K562 (cell line): Measurements from ENCODE around the gene IGLON5. TPM values are rescaled to one million over a fixed set of nuclear protein-coding genes. Genes with fewer than 3 reads are reported as not detected.
A peak's percentile ranks its signal among the peaks of the same experiment; 100 is the strongest.

Source experiments
- EP300 ChIP-seq: IDR thresholded peaks from 2 replicates; pipeline ENCODE4 v1.6.1; 2012; ENCODE audit warnings: low read length, improper control_type of control experiment
- NR1H2 ChIP-seq: sonication (generic); formaldehyde crosslinking; IDR thresholded peaks from 2 replicates; pipeline ENCODE4 v1.4.0; 2020; ENCODE audit warnings: mild to moderate bottlenecking, missing genetic modification reagents
- RBBP5 ChIP-seq: fragments of 200-600 bp; sonication (generic); IDR thresholded peaks from 2 replicates; pipeline ENCODE4 v1.6.1; 2012; ENCODE audit warnings: borderline replicate concordance, mild to moderate bottlenecking, low read length, control low read depth, inconsistent platforms; ENCODE audit not compliant: insufficient read depth, poor library complexity, severe bottlenecking
- RBFOX2 ChIP-seq: fragments of 200-400 bp; formaldehyde crosslinking; IDR thresholded peaks from 2 replicates; pipeline ENCODE4 v1.6.1; 2017; ENCODE audit warnings: low read depth, mild to moderate bottlenecking, low read length, moderate library complexity
- RBM17 ChIP-seq: fragments of 200-400 bp; formaldehyde crosslinking; IDR thresholded peaks from 2 replicates; pipeline ENCODE4 v1.6.1; 2017; ENCODE audit warnings: low read depth, mild to moderate bottlenecking, low read length, borderline replicate concordance
- RBM22 ChIP-seq: fragments of 200-400 bp; formaldehyde crosslinking; IDR thresholded peaks from 2 replicates; pipeline ENCODE4 v1.6.1; 2018; ENCODE audit warnings: low read length, low read depth; ENCODE audit not compliant: poor library complexity, severe bottlenecking
- ZFP30 ChIP-seq: fragments of 250-450 bp; sonication (Bioruptor Pico); IDR thresholded peaks from 2 replicates; pipeline ENCODE4 v1.8.0; 2022; ENCODE audit warnings: moderate library complexity, mild to moderate bottlenecking, inconsistent platforms, borderline replicate concordance
- ZNF77 ChIP-seq: fragments of 250-450 bp; sonication (Bioruptor Pico); IDR thresholded peaks from 2 replicates; pipeline ENCODE4 v1.5.0; 2020
- polyA plus RNA-seq, 8 experiments: library from polyadenylated mRNA; depleted of rRNA in 4 of 8; stranded (reverse) in 5 of 8; unstranded in 3 of 8; fragments of >200 nt; fragmentation: Nextera tagmentation in 2 of 8; fragmentation: Illumina TruSeq in 1 of 8; extraction: Ambion mirVana in 2 of 8; extraction: Trizol in 1 of 8; gene quantifications; 2 replicates each; pipeline versions ENCODE4 v1.2.1 to v1.2.3, GENCODE V29; 2011 to 2014; ENCODE audit warnings: inconsistent platforms in 1 of 8, missing spikeins in 1 of 8
- total RNA-seq, 7 experiments: library from RNA; depleted of rRNA in 6 of 7; stranded (reverse); fragments of >200 nt in 6 of 7; fragmentation: Illumina TruSeq in 2 of 7; extraction: Trizol in 2 of 7; gene quantifications; 2 replicates each; pipeline versions ENCODE4 v1.2.1 to v1.2.3, GENCODE V29; 2011 to 2021; ENCODE audit warnings: low replicate concordance in 1 of 7
- TF ChIP-seq, protein P1 (sequence below): fragments of 450-650 bp; IDR thresholded peaks from 2 replicates; pipeline ENCODE4 v1.6.1; 2016; ENCODE audit warnings: low read depth
- TF ChIP-seq, protein P2 (sequence below), 2 experiments: fragments of 450-650 bp; IDR thresholded peaks; 2 replicates each; pipeline ENCODE4 v1.6.1; 2016
- TF ChIP-seq, protein P3 (sequence below): IDR thresholded peaks from 2 replicates; pipeline ENCODE4 v1.6.1; 2012; ENCODE audit warnings: low read depth, low read length, improper control_type of control experiment, borderline replicate concordance
- TF ChIP-seq, protein P4 (sequence below): fragments of 250-450 bp; sonication (Bioruptor Pico); IDR thresholded peaks from 2 replicates; pipeline ENCODE4 v1.5.1; 2021; ENCODE audit warnings: mild to moderate bottlenecking

The IGLON5 gene
- total and polyA plus RNA-seq, 9 of the 15 experiments (the other 6 are each of a cell fraction or from before 2014, with no cell fraction given) = 0.03 to 0.22 (median 0.14) TPM; not detected in 2

DNA sequence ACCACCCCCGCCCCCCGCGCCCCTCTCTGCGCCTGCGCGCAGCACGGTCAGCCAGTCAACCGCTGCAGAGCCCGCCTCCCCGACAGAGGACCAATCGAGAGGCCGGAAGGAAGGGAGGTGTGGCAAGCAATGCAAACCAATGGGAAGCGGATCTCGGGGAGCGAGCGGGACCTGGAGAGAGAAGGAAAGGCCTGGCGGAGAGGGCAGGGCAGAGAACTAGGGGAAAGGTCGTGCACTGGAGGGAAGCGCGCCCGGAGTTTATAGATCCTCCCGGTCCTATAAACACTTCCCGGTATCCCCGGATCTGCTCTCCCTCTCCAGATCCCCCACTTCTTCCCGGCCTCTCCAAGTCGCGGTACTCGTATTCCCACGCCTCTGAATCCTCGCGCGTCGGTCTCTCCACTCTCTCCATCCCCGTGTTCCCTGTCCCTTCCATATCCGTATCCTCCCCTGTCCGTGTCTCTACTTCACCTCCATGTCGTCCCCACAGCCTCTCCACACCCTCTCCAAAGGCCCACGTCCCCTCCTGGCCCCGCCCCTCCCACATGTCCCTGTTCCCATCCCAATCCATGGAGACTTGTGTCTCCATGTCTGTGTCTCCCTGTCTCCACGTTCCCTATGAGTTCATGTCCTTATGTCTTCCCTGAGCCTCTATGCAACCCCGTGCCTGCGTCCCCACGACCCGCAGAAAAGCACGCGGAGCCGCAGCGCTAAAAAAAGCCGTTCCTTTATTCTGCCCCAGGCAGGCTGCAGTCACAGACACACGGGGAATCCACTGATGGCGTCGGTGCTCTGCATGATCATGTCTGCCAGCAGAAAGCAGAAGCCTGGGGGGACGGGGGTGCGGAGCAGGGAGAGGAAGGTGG, 55.2 kb downstream of the IGLON5 start (continued):
- TF ChIP-seq, protein P1, sequence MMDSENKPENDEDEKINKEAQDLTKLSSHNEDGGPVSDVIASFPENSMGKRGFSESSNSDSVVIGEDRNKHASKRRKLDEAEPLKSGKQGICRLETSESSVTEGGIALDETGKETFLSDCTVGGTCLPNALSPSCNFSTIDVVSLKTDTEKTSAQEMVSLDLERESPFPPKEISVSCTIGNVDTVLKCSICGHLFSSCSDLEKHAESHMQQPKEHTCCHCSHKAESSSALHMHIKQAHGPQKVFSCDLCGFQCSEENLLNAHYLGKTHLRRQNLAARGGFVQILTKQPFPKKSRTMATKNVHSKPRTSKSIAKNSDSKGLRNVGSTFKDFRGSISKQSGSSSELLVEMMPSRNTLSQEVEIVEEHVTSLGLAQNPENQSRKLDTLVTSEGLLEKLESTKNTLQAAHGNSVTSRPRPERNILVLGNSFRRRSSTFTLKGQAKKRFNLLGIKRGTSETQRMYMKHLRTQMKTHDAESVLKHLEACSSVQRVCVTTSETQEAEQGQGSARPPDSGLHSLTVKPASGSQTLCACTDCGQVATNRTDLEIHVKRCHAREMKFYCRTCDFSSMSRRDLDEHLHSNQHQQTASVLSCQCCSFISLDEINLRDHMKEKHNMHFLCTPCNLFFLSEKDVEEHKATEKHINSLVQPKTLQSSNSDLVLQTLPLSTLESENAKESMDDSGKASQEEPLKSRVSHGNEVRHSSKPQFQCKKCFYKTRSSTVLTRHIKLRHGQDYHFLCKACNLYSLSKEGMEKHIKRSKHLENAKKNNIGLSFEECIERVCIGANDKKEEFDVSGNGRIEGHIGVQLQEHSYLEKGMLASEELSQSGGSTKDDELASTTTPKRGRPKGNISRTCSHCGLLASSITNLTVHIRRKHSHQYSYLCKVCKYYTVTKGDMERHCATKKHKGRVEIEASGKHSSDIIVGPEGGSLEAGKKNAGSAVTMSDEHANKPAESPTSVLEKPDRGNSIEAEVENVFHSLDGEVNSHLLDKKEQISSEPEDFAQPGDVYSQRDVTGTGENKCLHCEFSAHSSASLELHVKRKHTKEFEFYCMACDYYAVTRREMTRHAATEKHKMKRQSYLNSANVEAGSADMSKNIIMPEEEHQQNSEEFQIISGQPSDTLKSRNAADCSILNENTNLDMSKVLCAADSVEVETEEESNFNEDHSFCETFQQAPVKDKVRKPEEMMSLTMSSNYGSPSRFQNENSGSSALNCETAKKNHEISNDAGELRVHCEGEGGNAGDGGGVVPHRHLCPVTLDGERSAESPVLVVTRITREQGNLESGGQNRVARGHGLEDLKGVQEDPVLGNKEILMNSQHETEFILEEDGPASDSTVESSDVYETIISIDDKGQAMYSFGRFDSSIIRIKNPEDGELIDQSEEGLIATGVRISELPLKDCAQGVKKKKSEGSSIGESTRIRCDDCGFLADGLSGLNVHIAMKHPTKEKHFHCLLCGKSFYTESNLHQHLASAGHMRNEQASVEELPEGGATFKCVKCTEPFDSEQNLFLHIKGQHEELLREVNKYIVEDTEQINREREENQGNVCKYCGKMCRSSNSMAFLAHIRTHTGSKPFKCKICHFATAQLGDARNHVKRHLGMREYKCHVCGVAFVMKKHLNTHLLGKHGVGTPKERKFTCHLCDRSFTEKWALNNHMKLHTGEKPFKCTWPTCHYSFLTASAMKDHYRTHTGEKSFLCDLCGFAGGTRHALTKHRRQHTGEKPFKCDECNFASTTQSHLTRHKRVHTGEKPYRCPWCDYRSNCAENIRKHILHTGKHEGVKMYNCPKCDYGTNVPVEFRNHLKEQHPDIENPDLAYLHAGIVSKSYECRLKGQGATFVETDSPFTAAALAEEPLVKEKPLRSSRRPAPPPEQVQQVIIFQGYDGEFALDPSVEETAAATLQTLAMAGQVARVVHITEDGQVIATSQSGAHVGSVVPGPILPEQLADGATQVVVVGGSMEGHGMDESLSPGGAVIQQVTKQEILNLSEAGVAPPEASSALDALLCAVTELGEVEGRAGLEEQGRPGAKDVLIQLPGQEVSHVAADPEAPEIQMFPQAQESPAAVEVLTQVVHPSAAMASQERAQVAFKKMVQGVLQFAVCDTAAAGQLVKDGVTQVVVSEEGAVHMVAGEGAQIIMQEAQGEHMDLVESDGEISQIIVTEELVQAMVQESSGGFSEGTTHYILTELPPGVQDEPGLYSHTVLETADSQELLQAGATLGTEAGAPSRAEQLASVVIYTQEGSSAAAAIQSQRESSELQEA = peak; percentile 47; the same call in 1 of the 2 replicates
- TF ChIP-seq RBBP5 (peak; percentile 48), NR1H2 (CRISPR knock-in tag) (0 out of 2 replicates have a peak, but pooled peaks have one; percentile 76), ZFP30 (no peak), RBM22 (no peak), ZNF77 (CRISPR knock-in tag) (0 out of 2 replicates have a peak, but pooled peaks have one; percentile 26), EP300 (no peak), RBFOX2 (peak; percentile 80), RBM17 (no peak)
- TF ChIP-seq, protein P2, sequence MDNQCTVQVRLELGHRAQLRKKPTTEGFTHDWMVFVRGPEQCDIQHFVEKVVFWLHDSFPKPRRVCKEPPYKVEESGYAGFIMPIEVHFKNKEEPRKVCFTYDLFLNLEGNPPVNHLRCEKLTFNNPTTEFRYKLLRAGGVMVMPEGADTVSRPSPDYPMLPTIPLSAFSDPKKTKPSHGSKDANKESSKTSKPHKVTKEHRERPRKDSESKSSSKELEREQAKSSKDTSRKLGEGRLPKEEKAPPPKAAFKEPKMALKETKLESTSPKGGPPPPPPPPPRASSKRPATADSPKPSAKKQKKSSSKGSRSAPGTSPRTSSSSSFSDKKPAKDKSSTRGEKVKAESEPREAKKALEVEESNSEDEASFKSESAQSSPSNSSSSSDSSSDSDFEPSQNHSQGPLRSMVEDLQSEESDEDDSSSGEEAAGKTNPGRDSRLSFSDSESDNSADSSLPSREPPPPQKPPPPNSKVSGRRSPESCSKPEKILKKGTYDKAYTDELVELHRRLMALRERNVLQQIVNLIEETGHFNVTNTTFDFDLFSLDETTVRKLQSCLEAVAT (IDR thresholded peaks at IDR 0.05) = peak; percentile 88 to 92
- TF ChIP-seq, protein P3, sequence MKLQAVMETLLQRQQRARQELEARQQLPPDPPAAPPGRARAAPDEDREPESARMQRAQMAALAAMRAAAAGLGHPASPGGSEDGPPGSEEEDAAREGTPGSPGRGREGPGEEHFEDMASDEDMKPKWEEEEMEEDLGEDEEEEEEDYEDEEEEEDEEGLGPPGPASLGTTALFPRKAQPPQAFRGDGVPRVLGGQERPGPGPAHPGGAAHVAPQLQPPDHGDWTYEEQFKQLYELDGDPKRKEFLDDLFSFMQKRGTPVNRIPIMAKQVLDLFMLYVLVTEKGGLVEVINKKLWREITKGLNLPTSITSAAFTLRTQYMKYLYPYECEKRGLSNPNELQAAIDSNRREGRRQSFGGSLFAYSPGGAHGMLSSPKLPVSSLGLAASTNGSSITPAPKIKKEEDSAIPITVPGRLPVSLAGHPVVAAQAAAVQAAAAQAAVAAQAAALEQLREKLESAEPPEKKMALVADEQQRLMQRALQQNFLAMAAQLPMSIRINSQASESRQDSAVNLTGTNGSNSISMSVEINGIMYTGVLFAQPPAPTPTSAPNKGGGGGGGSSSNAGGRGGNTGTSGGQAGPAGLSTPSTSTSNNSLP = no peak
- TF ChIP-seq, protein P4, sequence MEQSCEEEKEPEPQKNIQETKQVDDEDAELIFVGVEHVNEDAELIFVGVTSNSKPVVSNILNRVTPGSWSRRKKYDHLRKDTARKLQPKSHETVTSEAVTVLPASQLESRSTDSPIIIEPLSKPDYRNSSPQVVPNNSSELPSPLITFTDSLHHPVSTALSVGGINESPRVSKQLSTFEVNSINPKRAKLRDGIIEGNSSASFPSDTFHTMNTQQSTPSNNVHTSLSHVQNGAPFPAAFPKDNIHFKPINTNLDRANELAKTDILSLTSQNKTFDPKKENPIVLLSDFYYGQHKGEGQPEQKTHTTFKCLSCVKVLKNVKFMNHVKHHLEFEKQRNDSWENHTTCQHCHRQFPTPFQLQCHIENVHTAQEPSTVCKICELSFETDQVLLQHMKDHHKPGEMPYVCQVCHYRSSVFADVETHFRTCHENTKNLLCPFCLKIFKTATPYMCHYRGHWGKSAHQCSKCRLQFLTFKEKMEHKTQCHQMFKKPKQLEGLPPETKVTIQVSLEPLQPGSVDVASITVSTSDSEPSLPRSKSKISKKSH = no peak
